Head of caudate nucleus (tissue), 42 donors: ENCODE results near the gene UBTD1.
"Not testable (repeated sequence)": the region's sequence is repeated elsewhere in the genome, so short reads cannot be mapped to it uniquely, and the experiment has no call there.

Experiments
- DNase-seq, 42 donors: peaks; one replicate each; pipeline versions ENCODE4 v3.0.0 to v3.0.0-alpha.2; 2020 to 2021; ENCODE audit warnings: mixed read lengths in 7 of 42
- intact Hi-C: fragments of 100-400 bp; cut with DNase I; formaldehyde crosslinking; loops from one replicate; pipeline ENCODE4 v1.15.0; 2022

Gene UBTD1

GRCh38 chr10:97479410-97479809 is 19.3 kb upstream of the UBTD1 start:
- DNase-seq, intact Hi-C loops: not testable (repeated sequence)

- intact Hi-C loops, result no loop called here
- DNase-seq, result peak in 25 of 42 donors; percentile 14 to 81 (median 37)
Observed at GRCh38 chr10:97479939-97480338, 18.8 kb upstream of the UBTD1 start.

GRCh38 chr10:97481071-97481470 is 17.7 kb upstream of the UBTD1 start:
- intact Hi-C loops, result no loop called here
- no peak for DNase-seq

- no peak for DNase-seq
- intact Hi-C loops, result no loop called here
Observed at GRCh38 chr10:97482381-97482780, 16.3 kb upstream of the UBTD1 start.

GRCh38 chr10:97483506-97483905 is 15.2 kb upstream of the UBTD1 start:
- no peak for DNase-seq
- intact Hi-C loops, result no loop called here

GRCh38 chr10:97483921-97484320 is 14.8 kb upstream of the UBTD1 start:
- no peak for DNase-seq
- intact Hi-C loops, result no loop called here

- no peak for DNase-seq
- intact Hi-C loops, result no loop called here
Observed at GRCh38 chr10:97485647-97486281, 13.0 kb upstream of the UBTD1 start.

GRCh38 chr10:97490592-97490991 is 8.1 kb upstream of the UBTD1 start:
- intact Hi-C loops, result no loop called here
- peak in 38 of 42 donors; percentile 25 to 84 (median 59) for DNase-seq

GRCh38 chr10:97494151-97494550 is 4.6 kb upstream of the UBTD1 start:
- peak in 31 of 42 donors; percentile 14 to 83 (median 50) for DNase-seq
- intact Hi-C loops, result no loop called here

GRCh38 chr10:97494863-97495506 is 3.7 kb upstream of the UBTD1 start:
- DNase-seq, result peak in 1 of 42 donors; percentile 11
- intact Hi-C loops, result no loop called here

- intact Hi-C loops, result no loop called here
- DNase-seq, result peak; percentile 67 to 93 (median 81)
Observed at GRCh38 chr10:97497572-97498075, 1.1 kb upstream of the UBTD1 start.

- DNase-seq, result peak; percentile 97 to 100 (median 99)
- intact Hi-C loops, result no loop called here
Observed at GRCh38 chr10:97498076-97498840, 466 bp upstream of the UBTD1 start, which contains the start of gene MMS19. Gene MMS19 (minus strand): TSS chr10:97498422. CDS start chr10:97498384, 38 bp downstream.

- peak in 41 of 42 donors; percentile 25 to 78 (median 52) for DNase-seq
Observed at GRCh38 chr10:97499561-97500296, 1.0 kb downstream of the UBTD1 start.

GRCh38 chr10:97500297-97500575 is 1.5 kb downstream of the UBTD1 start:
- intact Hi-C loops, result loop anchor here (5.0 kb wide), 1 partner anchor 52 kb away; no protein-coding TSS in a partner anchor
- DNase-seq, result no peak

More at GRCh38 chr10:97499561-97500296, 1.0 kb downstream of the UBTD1 start:
- intact Hi-C loops, result loop anchor here (5.0 kb wide), 1 partner anchor 53 kb away; no protein-coding TSS in a partner anchor

GRCh38 chr10:97502916-97503315 is 4.2 kb downstream of the UBTD1 start:
- DNase-seq, result peak in 1 of 42 donors; percentile 6
- intact Hi-C loops, result loop anchor here (5.0 kb wide), 1 partner anchor 49 kb away; no protein-coding TSS in a partner anchor

- intact Hi-C loops, result loop anchor here (5.0 kb wide), 1 partner anchor 49 kb away; no protein-coding TSS in a partner anchor
- peak in 1 of 42 donors; percentile 13 for DNase-seq
Observed at GRCh38 chr10:97503406-97503805, 4.7 kb downstream of the UBTD1 start.

GRCh38 chr10:97505152-97505551 is 6.4 kb downstream of the UBTD1 start:
- intact Hi-C loops, result no loop called here
- no peak for DNase-seq

- peak in 1 of 42 donors; percentile 17 for DNase-seq
- intact Hi-C loops, result no loop called here
Observed at GRCh38 chr10:97506199-97506991, 7.7 kb downstream of the UBTD1 start.
